Activated T-helper 2 cell treated with anti-CD3 and anti-CD28 coated beads, Interferon-gamma antibody, Interleukin-2, Interleukin-4, amounts not matched to agents 10 μg/mL and 5 μg/mL and 100 μg/mL, durations not matched to agents 14 hours and 24 hours and 36 hours (primary cell): ENCODE measurements around the gene GPR156. TPM values are rescaled to one million over a fixed set of nuclear protein-coding genes. Genes with fewer than 3 reads are reported as not detected.
"Not testable (repeated sequence)": the region's sequence is repeated elsewhere in the genome, so short reads cannot be mapped to it uniquely, and the experiment has no call there.

Source experiments
- DNase-seq: peaks from one replicate; pipeline ENCODE4 v3.0.0; 2021; ENCODE audit warnings: low spot score
- H3K27ac Mint-ChIP-seq: one replicate; pipeline ENCODE4 v1.8.0; 2021; ENCODE audit warnings: mixed read lengths
- H3K27me3 Mint-ChIP-seq: one replicate; pipeline ENCODE4 v1.8.0; 2021; ENCODE audit warnings: low read depth, mixed read lengths
- H3K36me3 Mint-ChIP-seq: one replicate; pipeline ENCODE4 v1.8.0; 2021; ENCODE audit warnings: low read depth, mixed read lengths
- H3K4me1 Mint-ChIP-seq: one replicate; pipeline ENCODE4 v1.8.0; 2021; ENCODE audit warnings: low read depth, mixed read lengths
- H3K4me3 Mint-ChIP-seq: one replicate; pipeline ENCODE4 v1.8.0; 2021; ENCODE audit warnings: low read depth, mild to moderate bottlenecking, moderate library complexity, mixed read lengths
- H3K9me3 Mint-ChIP-seq: one replicate; pipeline ENCODE4 v1.8.0; 2021; ENCODE audit warnings: mixed read lengths
- intact Hi-C: fragments of 100-400 bp; cut with micrococcal nuclease; formaldehyde crosslinking; loops from one replicate; pipeline ENCODE4 v1.15.1; 2023
- total RNA-seq: library from RNA; stranded (reverse); gene quantifications from 2 replicates; pipeline ENCODE4 v1.2.3, GENCODE V29; 2022

GPR156 gene
- total RNA-seq, 1 donor from 2014 or later = not detected

DNA sequence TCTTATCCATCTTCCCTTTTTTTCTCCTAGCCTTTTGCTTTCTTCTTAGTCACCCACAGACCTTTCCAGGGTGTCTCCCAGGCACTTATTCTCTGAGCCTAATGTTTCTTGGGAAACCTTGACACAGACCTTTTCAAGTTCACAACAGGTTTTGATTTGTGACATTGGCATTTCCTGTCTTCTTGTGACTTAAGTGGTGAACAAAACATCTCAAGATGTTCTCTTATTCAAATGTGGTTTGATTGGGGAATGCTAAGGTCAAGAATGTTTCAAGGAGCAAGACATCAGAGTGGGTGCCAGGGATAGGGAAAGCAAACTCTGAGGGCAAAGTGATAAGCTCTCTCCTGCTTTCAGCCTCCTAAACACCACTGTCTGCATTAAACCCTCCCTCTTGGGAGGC, 122.6 kb downstream of the GPR156 start:
- Mint-ChIP-seq H3K36me3 (no peaks in the 10 kb centered on the region), H3K4me3 (no peak overlapping the region)

DNA sequence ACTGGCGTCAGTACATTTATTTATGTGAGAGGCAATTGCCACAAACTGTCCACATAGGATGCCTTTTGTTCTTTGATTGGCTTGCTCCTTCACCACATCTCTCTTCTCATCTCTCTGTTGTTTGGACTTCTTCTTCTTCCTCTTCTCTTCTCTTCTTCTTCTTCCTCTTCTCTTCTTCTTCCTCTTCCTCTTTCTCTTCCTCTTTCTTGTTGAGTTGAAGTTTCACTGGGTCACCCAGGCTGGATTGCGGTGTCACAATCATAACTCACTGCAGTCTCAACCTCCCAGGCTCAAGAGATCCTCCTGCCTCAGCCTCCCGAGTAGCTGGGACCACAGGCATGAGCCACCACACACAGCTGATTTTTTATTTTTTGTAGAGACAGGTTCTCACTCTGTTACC, 123.1 kb downstream of the GPR156 start:
- Mint-ChIP-seq H3K4me3 (no peak overlapping the region), H3K36me3 (no peaks in the 10 kb centered on the region), H3K9me3 (no peaks in the 10 kb centered on the region), H3K27ac (no peak overlapping the region), H3K27me3 (peaks cover 13% of the 10 kb centered on the region), H3K4me1 (no peaks in the 10 kb centered on the region)
- no peak for DNase-seq
- intact Hi-C loops = no loop called here

More for the DNA sequence above, 122.6 kb downstream of the GPR156 start:
- no peak for DNase-seq
- H3K9me3 Mint-ChIP-seq = no peaks in the 10 kb centered on the region
- no peak overlapping the region for H3K27ac Mint-ChIP-seq
- H3K27me3 Mint-ChIP-seq = peaks cover 13% of the 10 kb centered on the region
- intact Hi-C loops = no loop called here
- H3K4me1 Mint-ChIP-seq = no peaks in the 10 kb centered on the region

DNA sequence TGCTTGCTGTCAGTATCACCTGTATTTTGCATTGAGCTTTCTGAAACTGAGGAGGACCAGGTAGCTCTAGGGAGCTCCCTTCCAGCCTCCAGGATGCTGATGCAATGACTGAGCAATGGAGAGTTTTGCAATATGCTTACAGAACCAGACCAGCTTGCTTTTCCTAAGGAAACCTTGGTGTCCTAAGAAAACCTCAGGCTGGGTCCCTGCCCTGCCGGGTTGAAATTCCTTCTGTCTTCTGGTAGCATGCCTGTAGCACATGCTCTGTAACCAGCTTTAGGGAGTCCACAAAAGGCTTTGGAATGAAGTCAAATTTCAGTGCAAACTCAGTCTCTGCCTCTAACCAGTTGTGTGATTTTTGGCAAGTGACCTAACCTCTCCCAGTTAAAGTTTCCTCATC, 125.0 kb downstream of the GPR156 start:
- intact Hi-C loops = no loop called here

DNA sequence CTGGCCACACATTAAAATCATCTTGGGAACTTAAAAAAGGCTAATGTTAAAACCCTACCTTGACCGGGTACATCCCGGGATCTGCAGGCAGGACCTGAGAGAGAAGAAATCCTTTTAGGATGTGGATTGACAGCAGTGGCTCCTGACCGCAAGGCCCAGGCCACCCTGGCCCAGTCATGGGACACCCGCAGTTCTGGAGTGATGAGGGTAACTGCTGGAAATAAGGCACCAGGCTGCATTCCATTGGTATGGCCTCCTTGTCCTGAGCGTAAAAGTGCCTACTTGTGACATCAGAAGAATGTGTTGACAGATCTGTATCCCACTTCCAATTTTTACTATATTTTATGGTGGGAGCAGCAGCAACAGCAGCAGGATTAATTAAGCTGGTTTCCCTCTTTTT, 127.3 kb downstream of the GPR156 start:
- no peak overlapping the region for H3K4me3 Mint-ChIP-seq
- no peak overlapping the region for H3K27ac Mint-ChIP-seq
- no peaks in the 10 kb centered on the region for H3K36me3 Mint-ChIP-seq
- H3K4me1 Mint-ChIP-seq = no peaks in the 10 kb centered on the region
- H3K9me3 Mint-ChIP-seq = peaks cover 23% of the 10 kb centered on the region
- peaks cover 8% of the 10 kb centered on the region for H3K27me3 Mint-ChIP-seq
- DNase-seq = no peak
- intact Hi-C loops = no loop called here

More for the DNA sequence above, 125.0 kb downstream of the GPR156 start:
- Mint-ChIP-seq H3K4me1 (no peaks in the 10 kb centered on the region), H3K9me3 (peaks cover 11% of the 10 kb centered on the region), H3K4me3 (no peak overlapping the region), H3K27me3 (peaks cover 13% of the 10 kb centered on the region), H3K27ac (no peak overlapping the region), H3K36me3 (no peaks in the 10 kb centered on the region)
- no peak for DNase-seq

DNA sequence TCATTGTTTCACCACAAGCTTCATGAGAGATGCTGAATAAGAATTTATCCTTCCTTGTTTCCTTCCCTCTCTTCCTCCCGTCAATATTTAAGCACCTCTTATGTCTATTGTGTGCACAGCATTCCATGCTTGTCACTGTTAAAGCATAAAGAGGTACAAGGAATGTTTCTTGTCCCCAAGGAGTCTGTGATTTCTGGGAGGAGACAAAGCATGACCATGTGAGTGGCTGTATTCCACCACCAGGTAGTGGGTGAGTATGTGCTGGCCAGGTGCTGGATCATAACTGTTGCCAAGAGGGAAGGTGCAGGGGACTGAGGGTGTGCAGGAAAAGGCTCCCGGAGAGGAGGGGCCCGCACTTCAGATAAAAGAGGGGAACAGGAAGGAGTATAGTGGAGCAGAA, 127.9 kb downstream of the GPR156 start:
- H3K4me3 Mint-ChIP-seq = no peak overlapping the region
- no peaks in the 10 kb centered on the region for H3K4me1 Mint-ChIP-seq
- H3K9me3 Mint-ChIP-seq = peaks cover 23% of the 10 kb centered on the region
- intact Hi-C loops = no loop called here
- no peak for DNase-seq
- H3K36me3 Mint-ChIP-seq = no peaks in the 10 kb centered on the region
- H3K27ac Mint-ChIP-seq = no peak overlapping the region
- peaks cover 5% of the 10 kb centered on the region for H3K27me3 Mint-ChIP-seq

DNA sequence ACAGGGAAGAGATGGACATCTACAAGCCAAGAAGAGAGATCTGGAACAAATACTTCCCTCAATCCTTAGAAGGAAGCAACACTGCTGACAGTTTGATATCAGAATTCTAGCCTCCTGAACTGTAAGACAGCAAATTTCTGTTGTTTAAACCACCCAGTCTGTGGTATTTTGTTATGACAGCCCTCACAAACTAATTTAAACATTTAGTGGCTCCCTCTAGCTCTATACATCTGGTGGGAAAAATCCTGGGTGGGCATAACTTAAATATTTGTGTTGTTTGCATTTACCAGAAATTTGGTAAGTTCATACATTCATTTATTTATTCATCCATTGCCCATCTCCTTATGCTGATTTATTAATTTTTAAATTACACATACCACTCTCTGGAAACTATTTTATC, 128.3 kb downstream of the GPR156 start:
- Mint-ChIP-seq H3K36me3 (no peaks in the 10 kb centered on the region), H3K27ac (no peak overlapping the region), H3K4me3 (no peak overlapping the region), H3K27me3 (peaks cover 5% of the 10 kb centered on the region), H3K4me1 (no peaks in the 10 kb centered on the region), H3K9me3 (peaks cover 23% of the 10 kb centered on the region)
- DNase-seq = no peak
- intact Hi-C loops = no loop called here

DNA sequence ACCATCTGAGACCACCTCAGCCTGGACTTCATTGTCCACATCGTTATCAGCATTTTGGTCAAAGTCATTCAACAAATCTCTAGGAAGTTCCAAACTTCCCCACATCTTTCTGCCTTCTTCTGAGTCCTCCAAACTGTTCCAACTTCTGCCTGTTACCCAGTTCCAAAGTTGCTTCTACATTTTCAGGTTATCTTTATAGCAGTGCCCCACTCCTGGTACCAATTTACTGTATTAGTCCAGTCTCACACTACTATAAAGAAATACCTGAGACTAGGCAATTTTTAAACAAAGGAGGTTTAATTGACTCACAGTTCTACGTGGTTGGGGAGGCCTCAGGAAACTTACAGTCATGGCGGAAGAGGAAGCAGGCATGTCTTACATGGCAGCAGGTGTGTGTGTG, 129.3 kb downstream of the GPR156 start:
- intact Hi-C loops, H3K27me3 Mint-ChIP-seq, H3K4me1 Mint-ChIP-seq, H3K36me3 Mint-ChIP-seq, H3K4me3 Mint-ChIP-seq, DNase-seq, H3K27ac Mint-ChIP-seq: not testable (repeated sequence)
- peaks cover 23% of the 10 kb centered on the region for H3K9me3 Mint-ChIP-seq

DNA sequence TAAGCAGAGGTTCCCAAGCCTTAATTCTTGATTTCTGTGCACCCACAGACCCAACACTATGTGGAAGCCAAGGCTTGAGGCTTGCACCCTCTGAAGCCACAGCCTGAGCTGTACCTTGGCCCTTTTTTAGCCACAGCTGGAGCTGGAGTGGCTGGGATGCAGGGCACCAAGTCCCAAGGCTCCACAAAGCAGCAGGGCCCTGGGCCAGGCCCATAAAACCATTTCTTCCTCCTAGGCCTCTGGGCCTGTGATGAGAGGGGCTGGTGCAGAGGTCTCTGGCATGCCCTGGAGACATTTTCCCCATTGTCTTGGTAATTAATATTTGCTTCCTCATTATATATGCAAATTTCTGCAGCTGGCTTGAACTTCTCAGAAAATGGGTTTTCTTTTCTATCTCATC, 129.9 kb downstream of the GPR156 start:
- H3K36me3 Mint-ChIP-seq = no peaks in the 10 kb centered on the region
- no peaks in the 10 kb centered on the region for H3K4me1 Mint-ChIP-seq
- intact Hi-C loops = no loop called here
- H3K9me3 Mint-ChIP-seq = peaks cover 23% of the 10 kb centered on the region
- no peak overlapping the region for H3K4me3 Mint-ChIP-seq
- no peak overlapping the region for H3K27ac Mint-ChIP-seq
- H3K27me3 Mint-ChIP-seq = no peaks in the 10 kb centered on the region
- no peak for DNase-seq

DNA sequence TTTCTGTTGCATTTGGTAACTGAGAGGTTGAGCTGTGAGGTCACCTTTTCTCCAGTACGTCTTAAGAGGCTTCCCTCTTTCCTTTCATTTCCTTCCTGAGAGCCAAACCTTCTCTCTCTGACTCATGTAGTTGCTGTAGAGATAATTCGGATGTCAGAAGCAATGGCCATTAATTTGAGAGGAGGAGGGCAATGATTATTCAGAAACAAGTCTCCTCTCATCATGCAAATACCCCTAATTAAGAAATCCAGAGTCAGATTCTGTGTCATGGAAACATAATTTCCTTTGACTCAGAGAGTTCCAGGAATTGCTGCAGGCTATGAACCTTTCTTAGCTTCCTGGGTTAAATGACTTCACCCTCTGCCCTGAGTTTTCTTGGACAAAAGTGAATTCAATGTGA, 131.7 kb downstream of the GPR156 start:
- H3K27ac Mint-ChIP-seq = no peak overlapping the region
- no peak overlapping the region for H3K4me3 Mint-ChIP-seq
- no peak for DNase-seq
- H3K27me3 Mint-ChIP-seq = no peaks in the 10 kb centered on the region
- H3K4me1 Mint-ChIP-seq = peaks cover 3% of the 10 kb centered on the region
- intact Hi-C loops = no loop called here
- no peaks in the 10 kb centered on the region for H3K36me3 Mint-ChIP-seq
- H3K9me3 Mint-ChIP-seq = peaks cover 23% of the 10 kb centered on the region

DNA sequence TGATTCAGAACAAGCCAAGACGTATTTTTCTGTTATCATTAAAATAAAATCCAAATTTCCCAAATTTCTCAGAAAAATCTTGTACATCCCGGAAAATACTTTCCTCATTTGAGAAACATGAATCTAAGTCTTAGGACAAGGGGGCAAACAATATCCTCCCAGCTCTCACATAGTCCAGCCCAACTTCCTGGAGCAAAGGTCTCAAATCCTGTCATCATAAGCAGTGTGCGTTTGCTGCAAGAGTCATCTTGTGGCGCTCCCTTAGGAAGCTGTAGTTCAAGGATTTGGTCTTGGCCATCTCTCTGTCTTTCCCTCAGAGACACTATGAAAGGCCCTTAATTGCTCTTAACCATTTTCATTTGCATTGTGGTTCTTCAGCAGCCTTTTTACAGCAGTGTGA, 133.2 kb downstream of the GPR156 start:
- intact Hi-C loops = no loop called here
- H3K36me3 Mint-ChIP-seq = no peaks in the 10 kb centered on the region

DNA sequence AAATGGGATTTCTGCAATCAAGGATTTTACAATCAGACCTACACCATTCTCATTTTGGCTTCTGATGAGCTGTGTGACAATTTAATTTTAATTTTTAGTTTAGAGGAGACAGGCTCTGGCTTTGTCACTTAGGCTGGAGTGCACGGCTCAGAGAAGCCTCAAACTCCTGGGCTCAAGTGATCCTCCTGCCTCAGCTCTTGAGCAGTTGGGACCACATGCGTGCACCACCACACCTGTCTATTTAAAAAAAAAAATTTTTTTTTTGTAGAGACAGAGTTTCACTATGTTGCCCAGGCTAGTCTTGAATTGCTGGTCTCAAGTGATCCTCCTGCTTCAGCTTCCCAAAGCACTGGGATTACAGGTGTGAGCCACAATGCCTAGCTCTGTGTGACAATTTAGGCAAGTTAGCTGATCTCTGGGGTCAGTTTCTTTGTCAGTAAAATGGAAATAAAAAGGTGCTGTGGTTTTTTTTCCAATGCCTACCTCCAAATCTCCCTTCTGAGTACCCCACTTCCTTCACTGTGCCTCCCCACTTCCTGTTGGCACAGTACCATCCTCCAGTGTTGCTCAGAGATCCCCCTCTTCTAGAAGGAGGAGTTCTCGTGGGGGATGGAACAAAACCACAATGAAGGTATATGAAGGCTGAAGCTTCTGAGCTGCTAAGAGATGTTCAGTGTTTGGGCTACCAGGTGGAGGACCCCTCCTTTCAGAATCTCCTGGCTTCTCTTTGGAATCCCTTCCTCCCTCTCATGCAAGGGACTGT, 136.7 kb downstream of the GPR156 start:
- Mint-ChIP-seq H3K9me3 (peaks cover under 1% of the 10 kb centered on the region), H3K4me1 (peaks cover 10% of the 10 kb centered on the region), H3K27ac (no peak overlapping the region), H3K27me3 (no peaks in the 10 kb centered on the region), H3K36me3 (no peaks in the 10 kb centered on the region), H3K4me3 (no peak overlapping the region)
- intact Hi-C loops = loop anchor here (5.0 kb wide), 1 partner anchor 51 kb away; no protein-coding TSS in a partner anchor
- no peak for DNase-seq

More for the DNA sequence above, 133.2 kb downstream of the GPR156 start:
- DNase-seq = no peak
- no peaks in the 10 kb centered on the region for H3K27me3 Mint-ChIP-seq
- peaks cover 5% of the 10 kb centered on the region for H3K4me1 Mint-ChIP-seq
- H3K27ac Mint-ChIP-seq = no peak overlapping the region
- peaks cover 23% of the 10 kb centered on the region for H3K9me3 Mint-ChIP-seq
- H3K4me3 Mint-ChIP-seq = no peak overlapping the region

DNA sequence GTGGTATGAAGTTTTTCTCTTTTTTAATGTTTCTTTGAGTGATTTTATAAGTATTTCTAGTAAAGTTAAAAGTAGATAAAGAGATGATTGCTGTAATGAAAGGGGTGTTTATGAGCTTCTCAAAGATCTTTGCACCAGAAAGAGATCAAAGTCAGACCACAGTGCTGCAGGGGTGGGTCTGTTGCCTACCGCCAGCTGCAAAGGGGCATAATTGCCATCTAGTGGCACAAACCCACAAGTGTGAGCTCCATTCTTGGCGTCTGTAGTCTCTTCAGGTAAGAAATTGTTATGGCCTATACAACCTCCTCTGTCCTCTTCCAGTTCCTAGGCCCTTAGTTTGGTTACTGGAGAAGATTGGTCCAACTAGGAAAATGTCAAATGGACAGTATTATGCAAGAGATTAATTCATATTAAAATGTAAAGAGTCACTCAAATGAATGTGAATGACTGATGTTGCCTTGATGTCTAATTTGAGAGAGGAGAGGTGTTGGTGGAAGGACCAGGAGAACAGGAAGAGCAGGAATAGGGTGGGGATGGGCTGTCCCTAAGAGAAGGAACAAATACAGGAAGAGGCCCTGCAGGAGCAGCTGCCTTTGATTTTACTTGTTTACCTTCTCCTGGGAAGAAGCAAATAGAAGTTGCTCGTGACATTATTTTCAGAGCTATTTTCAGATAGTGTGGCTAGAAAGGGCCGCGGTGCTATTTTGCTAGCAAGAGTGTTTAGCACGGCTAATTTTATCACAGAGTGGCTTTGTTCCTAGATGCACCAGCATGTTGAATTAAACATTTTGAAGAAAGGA, 137.8 kb downstream of the GPR156 start:
- no peak for DNase-seq

More for the DNA sequence above, 137.8 kb downstream of the GPR156 start:
- no peaks in the 10 kb centered on the region for H3K36me3 Mint-ChIP-seq
- H3K27ac Mint-ChIP-seq = no peak overlapping the region
- H3K9me3 Mint-ChIP-seq = no peaks in the 10 kb centered on the region
- intact Hi-C loops = loop anchor here (5.0 kb wide), 1 partner anchor 50 kb away; no protein-coding TSS in a partner anchor
- no peaks in the 10 kb centered on the region for H3K27me3 Mint-ChIP-seq
- peaks cover 10% of the 10 kb centered on the region for H3K4me1 Mint-ChIP-seq
- H3K4me3 Mint-ChIP-seq = no peak overlapping the region
